NCI-H2081 (cell line): Measurements from ENCODE around the gene HSPBP1.

Source experiments
- DNase-seq, 2 experiments: peaks; one replicate each; lab custom pipeline; 2025; lab: John Stamatoyannopoulos, UW

Gene HSPBP1

DNA sequence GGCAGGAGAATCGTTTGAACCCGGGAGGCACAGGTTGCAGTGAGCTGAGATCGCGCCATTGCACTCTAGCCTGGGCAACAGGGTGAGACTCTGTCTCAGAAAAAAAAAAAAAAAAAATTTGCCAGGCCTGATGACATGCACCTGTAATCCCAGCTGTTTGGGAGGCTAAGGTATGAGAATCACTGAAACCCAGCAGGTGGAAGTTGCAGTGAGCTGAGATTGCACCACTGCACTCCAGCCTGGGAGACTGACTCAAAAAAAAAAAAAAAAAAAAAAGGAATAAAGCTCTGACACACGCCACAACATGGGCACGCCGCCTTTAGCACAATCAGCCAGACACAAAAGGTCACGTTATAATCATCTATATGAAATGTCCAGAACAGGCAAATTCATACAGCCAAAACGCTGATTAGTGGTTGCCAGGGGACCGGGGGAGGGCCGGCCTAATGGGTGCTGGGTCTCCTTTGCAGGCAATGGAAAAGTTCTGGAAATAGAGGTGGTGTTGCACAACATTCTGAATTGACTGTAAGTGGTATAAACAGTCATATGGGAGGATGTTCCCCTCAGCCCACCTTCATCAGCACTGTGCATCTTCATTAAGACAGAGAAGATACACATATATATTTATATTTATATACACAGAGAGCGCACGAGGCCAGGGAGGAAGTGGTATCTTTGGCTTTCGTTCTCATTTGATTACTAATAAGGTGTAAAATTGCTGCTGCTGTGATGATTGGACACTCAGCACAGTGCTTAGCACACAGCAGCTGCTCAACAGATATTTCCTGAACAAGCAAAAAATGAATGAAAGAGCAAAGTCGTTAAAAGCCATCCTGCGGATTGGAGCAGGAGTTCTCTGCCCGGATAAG, 3.8 kb downstream of the HSPBP1 start:
- DNase-seq: peak in 1 of 2 experiments; percentile 77

DNA sequence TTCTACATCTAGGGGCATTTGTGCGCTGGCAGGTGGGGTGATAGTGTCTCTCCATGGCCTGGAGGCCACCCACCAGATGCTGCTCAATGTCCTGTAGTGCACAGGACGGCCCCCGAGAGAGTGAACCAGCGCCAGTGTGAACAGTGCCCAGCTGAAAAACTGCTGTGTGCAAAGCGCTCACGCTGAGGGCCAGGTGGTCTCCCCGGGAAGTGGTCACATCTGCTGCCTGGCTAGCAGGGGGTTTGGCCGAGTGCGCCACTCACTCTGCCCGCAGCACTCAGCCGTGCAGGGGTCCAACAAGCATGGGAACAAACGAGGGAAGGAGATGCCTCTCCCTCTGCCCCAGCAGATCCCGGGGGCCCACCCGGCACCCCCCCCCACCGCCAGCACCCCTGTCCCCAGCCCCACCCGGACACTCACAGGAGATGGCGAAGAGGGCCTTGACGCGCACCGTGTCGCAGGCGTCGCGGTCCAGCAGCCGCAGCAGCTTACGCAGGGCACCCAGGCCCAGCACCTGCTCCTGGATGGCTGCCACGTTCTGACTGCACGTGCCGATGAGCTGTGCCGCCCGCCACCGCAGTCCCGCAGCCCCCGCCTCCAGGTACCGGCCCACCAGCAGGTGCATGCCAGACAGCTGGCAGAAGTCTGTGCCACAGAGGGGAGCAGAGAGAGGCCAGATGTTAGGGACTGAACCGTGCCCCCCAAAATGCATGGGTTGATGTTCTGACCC, 5.8 kb downstream of the HSPBP1 start:
- DNase-seq: peak; percentile 32 to 69

DNA sequence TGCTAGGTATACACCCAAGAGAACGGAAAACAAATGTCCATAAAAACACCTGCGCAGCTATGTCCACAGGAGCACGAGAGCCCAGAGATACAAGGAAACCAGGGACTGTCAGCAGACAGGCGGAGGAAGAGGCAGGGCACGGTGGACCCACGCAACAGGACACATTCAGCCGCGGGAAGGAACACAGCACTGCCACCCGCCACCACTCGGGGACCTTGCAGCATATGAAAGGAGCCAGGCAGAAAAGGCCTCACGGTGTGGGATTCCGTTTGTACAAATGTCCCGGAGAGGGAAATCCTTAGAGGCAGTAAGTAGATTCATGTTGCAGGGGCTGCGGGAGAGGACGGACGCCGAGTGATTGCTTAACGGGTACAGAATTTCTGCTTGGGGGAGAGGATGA, 7.8 kb downstream of the HSPBP1 start:
- no peak for DNase-seq

DNA sequence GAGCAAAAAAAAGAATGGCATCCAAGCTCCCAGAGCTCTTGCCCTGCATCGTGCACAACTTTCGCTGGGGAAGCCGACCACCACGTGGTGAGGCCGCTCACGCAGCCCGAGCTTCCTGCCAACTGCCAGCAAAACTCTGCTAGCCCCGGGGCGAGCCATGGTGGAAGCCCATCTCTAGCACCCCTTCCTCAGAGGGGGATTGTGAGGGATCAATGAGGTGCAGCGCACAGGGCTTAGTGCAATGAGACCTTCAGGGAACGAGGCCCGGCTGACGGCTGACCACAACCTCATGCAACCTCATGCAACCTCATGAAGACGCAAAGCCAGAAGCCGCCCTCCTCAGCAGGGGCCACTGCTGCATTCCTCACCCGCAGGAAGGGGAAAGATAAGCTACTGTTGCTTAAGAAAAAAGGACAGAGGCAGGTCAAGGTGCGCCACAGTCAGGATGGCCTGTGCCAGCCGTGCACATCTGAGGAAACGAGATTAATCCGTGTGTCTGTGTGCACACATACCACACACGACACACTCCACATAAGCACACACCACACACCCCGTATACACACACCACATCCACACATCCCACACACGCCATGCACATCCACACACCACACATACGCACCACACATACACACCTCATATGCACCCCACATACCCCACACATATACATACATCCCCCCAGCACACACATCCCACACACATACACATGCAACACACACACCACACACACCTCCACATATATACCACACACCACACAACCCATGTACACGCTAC, 9.6 kb downstream of the HSPBP1 start:
- DNase-seq: no peak

DNA sequence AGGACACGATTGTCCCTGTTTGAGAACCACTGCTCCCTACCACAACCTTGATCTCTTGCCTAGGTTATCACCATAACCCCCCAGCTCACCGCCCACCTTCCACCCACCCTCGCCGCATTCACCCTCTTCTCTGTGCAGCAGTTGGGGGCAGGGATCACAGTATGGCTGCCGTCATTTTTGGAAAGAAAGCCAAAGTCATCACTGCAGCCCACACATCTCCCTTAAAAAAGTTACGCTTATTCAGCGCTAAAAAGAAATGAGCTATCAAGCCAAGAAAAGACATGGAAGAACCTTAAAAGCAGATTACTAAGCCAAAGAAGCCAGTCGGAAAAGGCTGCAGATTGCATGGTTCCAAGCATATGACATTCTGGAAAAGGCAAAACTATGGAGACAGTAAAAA, 10.6 kb downstream of the HSPBP1 start:
- DNase-seq: no peak

DNA sequence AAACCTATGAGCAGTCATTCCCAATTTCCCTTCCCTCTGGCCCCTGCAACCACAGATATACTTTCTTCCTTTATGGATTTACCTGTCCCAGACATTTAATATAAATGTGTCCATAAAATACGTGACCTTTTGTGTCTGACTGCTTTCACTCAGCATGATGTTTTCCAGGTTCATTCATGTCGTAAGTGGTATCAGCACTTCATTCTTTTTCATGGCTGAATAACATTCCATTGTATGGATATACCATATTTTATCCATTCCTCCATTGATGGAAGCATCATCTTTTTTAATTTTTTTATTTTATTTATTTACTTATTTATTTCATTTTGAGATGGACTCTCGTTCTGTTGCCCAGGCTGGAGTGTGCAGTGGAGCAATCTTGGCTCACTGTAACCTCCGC, 13.1 kb downstream of the HSPBP1 start:
- DNase-seq: no peak

DNA sequence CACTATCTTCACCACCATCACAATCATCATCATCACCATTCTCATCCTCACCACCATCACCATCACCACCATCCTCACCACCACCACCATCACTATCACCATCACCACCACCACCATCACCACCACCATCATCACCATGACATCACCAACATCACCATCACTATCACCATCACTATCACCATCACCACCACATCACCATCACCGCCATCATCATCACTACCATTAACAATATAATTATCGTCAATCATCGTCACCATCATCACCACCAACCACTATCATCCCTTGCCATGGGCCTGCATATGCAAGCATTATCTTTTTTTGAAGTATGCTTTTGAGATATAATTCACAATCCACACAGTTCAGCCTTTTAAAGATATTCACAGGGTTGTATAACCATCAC, 13.5 kb downstream of the HSPBP1 start:
- no peak for DNase-seq

DNA sequence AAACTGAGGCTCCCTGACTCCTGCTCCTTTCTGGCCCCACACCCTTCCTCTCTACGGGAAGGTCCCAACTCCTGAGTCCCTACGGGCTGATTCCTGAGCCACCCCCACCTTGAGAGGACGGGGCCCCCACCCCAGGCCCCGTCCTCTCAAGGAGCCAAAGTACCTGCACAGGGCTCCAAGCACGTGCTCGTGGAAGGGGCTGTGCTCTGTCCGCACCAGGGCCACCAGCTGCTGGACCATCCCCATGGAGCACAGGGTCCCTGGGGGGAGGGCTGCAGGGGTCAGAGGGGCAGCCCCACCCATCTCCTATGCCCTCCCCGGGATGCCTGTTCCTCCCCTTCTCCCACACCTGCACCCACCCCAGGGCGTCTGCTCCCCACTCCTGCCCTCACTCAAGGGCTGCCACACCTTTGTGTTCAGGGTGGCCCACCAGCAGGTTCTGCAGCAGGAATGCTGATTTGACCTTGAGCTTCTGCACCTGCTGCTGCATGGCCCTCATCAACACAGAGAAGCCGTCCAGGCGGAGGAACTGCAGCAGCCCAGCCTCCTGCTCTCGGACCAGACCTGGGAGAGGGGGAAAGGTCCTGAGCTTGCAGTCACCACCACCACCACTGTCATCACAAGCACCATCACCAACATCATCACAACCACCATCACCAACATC, 14.1 kb downstream of the HSPBP1 start:
- DNase-seq: no peak

DNA sequence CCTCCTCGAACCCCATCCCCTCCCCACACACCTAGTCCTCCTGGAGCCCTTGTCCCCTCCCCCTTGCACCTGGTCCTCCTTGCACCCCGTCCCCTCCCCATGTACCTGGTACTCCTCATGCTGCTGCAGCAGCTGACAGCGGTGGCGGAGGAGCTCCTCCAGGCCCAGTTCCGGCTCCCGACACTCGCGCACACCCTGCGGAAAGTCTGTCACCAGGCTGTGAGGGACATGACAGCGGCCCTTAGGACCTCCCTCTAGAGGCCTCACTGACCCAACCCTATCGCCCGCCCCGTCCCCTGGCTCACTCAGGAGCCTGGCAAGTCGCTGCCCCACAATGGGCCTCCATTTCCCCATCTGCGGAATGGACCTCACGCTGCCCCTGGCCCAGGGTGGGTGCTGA, 14.7 kb downstream of the HSPBP1 start:
- no peak for DNase-seq

DNA sequence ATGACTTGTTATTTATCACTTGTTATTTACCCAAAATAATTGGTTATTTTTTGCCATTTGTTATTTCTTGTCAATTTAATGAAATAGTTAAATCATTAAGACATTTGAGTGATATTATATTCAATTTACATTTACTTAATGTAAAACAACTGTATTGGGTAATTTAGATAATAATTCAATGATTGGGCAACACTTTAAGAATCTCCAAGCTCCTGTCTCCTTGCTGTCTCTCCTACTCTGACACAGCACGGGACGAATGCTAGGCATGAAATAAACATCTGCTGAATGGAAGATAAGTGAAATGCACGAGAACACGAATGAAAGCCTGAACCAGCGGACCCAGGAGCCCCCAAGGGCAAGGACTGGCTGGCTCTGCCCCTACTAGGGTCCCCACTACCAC, 15.4 kb downstream of the HSPBP1 start:
- DNase-seq: no peak

DNA sequence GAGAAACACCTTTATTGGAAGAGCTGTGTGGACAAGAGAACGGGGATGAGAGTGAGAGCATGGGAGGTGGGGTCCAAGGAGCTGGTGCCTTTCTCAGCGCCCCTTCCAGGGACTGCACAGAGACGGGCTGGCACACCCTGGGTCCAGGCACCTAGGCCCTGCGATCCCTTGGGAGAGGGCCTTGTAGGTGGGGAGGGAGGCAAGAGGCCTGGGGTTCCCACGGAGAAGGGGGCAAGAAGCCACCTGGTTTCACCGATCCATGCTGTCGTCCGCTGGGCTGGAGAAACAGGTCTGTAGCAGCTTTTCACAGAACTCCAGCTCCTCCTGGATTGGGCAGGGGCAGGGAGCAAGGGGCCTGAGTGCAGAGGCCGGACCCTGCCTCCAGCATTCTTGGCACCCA, 17.6 kb downstream of the HSPBP1 start:
- no peak for DNase-seq

DNA sequence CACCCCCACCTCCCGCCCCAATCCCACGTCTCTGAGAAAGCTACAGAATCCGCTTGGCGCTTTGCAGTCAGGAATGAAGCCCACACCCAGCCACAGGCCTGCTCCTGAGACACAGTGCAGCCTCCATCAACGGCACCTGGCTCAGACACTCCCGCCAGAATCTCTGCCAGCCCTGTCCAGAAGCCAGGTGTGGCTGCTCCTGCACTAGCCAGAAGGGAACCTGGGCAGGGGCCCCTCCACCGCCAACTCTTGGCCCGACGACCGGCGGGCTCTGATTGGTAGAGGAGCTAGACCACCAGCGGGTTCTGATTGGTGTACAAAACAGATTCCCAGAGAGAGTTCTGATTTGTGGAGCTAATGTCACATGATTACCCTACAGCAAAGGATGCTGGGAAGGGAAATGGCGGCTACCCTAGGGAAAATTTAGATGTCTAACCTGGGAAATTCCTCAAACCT, 18.2 kb downstream of the HSPBP1 start:
- DNase-seq: no peak

DNA sequence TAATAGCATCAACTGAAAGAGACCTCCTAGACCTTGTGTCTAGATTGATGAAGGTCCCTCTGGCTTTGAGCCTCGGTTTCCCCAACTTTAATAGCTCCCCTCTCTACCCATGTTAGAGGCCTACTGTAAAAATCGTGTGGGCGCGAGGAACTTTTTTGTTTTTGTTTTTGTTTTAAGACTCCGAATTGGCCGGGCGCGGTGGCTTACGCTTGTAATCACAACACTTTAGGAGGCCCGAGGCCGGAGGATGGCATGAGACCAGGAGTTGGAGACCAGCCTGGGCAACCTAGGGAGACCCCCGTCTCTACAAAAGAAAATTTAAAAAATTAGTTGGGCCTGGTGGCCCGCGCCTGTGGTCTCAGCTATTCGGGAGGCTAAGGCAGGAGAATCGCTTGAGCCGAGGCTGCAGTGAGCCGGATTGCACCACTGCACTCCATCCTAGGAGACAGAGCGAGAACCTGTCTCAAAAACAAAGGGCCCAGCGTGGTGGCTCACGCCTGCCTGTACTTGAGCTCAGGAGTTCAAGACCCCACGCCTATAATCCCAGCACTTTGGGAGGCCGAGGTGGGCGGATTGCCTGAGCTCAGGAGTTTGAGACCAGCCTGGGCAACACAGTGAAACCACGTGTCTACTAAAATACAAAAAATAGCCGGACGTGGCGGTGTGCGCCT, 20.2 kb downstream of the HSPBP1 start:
- no peak for DNase-seq

DNA sequence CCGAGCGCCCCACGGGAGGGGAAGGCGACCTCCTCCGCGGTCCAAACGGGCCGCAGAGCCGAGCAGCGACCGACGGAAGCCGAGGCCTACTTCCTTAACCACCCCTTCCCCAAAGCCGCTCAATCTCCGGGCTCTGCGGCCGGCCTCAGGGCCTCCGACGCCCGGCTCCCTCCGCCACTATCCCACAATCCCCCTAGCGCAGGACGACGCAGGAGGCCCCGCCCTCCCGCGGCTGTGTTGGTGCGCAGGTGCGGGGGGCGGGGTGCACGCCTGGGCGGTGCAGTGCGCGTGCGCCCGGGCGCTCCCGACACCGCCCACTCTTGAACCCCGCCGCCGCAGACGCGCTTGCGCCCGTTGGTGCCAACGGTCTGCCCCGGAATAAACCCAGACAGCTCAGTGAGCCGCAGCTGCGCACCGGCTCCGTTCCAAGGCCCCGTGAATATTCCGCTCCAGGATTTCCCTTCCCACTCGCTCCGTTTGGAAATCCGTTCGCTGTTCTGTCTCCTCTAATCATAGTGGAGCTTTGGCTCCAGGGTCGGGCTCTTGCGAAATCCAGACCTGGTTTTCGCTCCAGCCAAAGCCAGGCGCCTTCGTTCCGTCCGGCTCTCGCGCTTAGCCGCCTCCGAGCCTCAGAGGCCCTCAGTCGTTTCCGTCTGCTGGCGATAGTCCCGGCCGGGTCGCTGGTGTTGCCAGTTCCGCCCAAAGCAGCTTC, 20.9 kb downstream of the HSPBP1 start, which contains the start of gene PPP6R1:
PPP6R1 (minus strand) TSS at position 190 of the 712 bp plus-strand sequence. CDS start 11,914 bp downstream, outside the sequence.
- peak; percentile 98 to 99 for DNase-seq

DNA sequence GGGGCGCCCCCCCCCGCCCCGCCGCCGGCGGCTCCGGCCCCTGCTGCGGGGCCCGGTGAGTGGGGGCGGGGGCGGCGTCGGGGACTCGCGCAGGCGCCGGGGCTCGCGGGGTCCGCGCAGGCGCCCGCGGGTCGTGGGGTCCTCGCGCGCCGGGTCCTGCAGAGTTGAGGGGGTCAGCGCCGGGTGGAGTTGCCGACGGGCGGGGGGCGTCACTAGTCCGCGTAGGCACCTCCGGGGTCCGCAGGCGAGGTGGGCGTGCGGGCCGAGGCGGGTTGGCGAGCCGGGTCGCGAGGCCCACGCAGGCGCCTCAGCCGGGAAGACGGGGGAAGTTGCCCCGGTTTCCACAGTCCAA, 21.5 kb downstream of the HSPBP1 start:
- DNase-seq: no peak

DNA sequence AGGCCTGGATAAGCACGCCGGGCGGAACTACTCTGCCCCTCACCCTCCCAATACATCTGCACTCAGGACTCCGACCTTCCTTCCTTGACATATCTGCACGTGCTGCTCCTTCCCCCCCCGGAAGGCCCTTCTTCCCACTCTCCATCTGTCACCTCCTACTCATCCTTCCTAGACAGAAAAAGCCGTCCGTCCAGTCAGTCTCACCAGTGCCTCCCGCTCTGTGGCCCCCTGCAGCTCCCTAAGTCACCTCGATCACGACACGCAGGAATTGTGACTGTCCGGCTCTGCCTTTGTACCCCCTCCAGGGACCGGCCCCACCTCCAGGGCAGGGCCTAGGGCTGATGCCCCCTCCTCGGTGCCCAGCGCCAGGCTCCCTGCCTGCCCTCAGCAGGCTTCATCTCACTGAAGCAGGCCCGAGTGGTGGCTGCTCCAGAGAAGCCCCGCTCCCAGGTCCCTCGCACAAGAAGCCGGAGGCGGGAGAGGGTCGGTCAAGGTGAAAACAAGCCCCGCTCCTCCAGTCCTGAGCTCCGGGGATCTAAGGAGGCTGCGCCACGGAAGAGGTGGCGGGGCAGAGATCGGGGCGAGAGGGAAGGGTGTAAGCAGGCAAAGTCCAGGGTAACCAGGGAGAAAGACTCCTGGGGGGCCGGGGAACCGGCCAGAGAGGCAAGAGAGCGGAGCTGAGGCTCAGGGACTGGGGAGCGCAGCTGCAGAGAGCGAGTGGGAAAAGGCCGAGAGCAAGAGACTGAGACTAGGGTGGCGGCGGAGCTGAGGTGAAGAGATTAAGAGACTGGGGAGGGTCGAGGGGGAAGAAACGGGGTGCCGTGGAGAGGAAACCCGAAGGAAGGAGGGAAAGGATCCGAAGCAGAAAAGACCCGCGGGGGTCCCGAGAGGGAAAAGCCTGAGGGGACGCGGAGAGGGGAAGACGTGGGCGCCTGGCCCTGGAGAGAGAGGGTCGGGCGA, 22.2 kb downstream of the HSPBP1 start:
- DNase-seq: peak in 1 of 2 experiments; percentile 45

DNA sequence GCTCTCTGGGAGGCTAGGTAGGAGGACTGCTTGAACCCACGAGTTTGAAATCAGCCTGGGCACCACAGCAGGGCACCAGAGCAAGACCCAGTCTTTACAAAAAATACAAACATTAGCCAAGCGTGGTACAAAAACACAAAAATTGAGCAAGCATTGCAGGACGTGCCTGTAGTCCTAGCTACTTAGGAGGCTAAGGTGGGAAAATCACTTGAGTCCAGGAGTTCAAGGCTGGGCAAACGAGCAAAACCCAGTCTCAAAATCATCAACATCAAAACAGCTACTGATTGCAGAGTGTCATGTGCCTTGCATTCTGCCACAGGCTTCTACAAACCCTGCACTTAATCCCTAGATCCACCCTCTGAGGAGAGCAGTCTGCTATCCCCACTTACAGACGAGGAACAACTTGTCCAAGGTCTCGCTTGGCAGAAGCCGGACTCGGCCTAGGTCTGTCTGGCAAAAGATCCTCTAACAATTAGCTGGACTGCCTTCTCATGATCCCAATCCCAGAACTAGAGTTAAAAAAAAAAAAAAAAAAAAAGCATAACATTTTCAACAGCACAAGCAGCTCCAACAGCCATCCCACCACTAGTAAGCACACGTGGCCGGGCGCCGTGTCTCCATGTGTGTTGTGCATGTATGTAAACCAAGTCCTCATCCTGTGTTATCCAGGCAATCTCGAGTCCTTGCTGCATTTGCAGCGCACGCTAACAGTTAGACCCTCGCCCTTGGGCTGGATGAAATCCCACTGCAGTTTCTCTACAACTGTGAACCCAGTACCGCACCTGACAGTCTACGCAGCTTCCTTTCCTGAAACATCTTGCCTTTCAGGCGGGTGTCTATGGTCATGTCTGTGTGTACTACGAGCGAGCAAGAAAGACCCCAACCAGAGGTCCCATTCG, 23.1 kb downstream of the HSPBP1 start:
- DNase-seq: peak in 1 of 2 experiments; percentile 45
